Measurements from ENCODE around the gene TP53INP2. TPM values are rescaled to one million over a fixed set of nuclear protein-coding genes. Genes with fewer than 3 reads are reported as not detected.

Gene TP53INP2
- total and polyA plus RNA-seq, 9 of the 15 experiments (the other 6 are each of a cell fraction or from before 2014, with no cell fraction given) = 0.43 to 5.0 (median 1.3) TPM

GRCh38 chr20:34713194-34713943 lies 9.2 kb downstream of the TP53INP2 start (continued):
- TF ChIP-seq ZNF583 (CRISPR knock-in tag; IDR thresholded peaks at IDR 0.05) (no peak), ZNF77 (CRISPR knock-in tag; IDR thresholded peaks at IDR 0.05) (no peak), L3MBTL2 (IDR thresholded peaks at IDR 0.05) (no peak), TAF9B (IDR thresholded peaks at IDR 0.05; ENCODE audit: partially characterized antibody) (peak; percentile 82), ZBTB1 (CRISPR knock-in tag; IDR thresholded peaks at IDR 0.05; ENCODE audit: borderline replicate concordance, low read depth) (no peak), TRIM24 (IDR thresholded peaks at IDR 0.05) (peak; percentile 88 to 89), ZNF253 (CRISPR knock-in tag; conservative IDR thresholded peaks at IDR 0.05) (no peak), SNAPC5 (CRISPR knock-in tag; IDR thresholded peaks at IDR 0.05) (no peak), TAL1 (IDR thresholded peaks at IDR 0.05) (peak; percentile 93), RUNX1 (IDR thresholded peaks at IDR 0.05; ENCODE audit: low read depth) (0 out of 2 replicates have a peak, but pooled peaks have one; percentile 72), MXI1 (IDR thresholded peaks at IDR 0.05; ENCODE audit: low read depth, low read length) (peak; percentile 64), FOS (IDR thresholded peaks at IDR 0.05; ENCODE audit: extremely low read depth, insufficient read length) (peak; percentile 86), RAD21 (CRISPR knock-in tag; conservative IDR thresholded peaks at IDR 0.05 in 1 of 2, IDR thresholded peaks at IDR 0.05 in 1 of 2) (no peak), KDM2B (CRISPR knock-in tag; IDR thresholded peaks at IDR 0.05) (no peak), MTA2 (IDR thresholded peaks at IDR 0.05; ENCODE audit: low read depth) (peak; percentile 93), ZBTB5 (IDR thresholded peaks at IDR 0.05) (no peak), TEAD1 (CRISPR knock-in tag; IDR thresholded peaks at IDR 0.05) (peak in 1 of 2 experiments; percentile 76; a peak in 3 of 4 replicates), SMARCC2 (IDR thresholded peaks at IDR 0.05; ENCODE audit: low read depth) (peak; percentile 99), KLF16 (IDR thresholded peaks at IDR 0.05) (peak; percentile 83), ATF3 (IDR thresholded peaks at IDR 0.05) (peak; percentile 98), ATF3 (CRISPR knock-in tag; conservative IDR thresholded peaks at IDR 0.05) (peak; percentile 91), ATF1 (CRISPR knock-in tag; IDR thresholded peaks at IDR 0.05) (no peak), ATF1 (tag; IDR thresholded peaks at IDR 0.05) (peak; percentile 69)
- TF ChIP-seq, protein P1, sequence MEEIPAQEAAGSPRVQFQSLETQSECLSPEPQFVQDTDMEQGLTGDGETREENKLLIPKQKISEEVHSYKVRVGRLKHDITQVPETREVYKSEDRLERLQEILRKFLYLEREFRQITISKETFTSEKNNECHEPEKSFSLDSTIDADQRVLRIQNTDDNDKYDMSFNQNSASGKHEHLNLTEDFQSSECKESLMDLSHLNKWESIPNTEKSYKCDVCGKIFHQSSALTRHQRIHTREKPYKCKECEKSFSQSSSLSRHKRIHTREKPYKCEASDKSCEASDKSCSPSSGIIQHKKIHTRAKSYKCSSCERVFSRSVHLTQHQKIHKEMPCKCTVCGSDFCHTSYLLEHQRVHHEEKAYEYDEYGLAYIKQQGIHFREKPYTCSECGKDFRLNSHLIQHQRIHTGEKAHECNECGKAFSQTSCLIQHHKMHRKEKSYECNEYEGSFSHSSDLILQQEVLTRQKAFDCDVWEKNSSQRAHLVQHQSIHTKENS (CRISPR knock-in tag; IDR thresholded peaks at IDR 0.05) = no peak
- TF ChIP-seq, protein P2, sequence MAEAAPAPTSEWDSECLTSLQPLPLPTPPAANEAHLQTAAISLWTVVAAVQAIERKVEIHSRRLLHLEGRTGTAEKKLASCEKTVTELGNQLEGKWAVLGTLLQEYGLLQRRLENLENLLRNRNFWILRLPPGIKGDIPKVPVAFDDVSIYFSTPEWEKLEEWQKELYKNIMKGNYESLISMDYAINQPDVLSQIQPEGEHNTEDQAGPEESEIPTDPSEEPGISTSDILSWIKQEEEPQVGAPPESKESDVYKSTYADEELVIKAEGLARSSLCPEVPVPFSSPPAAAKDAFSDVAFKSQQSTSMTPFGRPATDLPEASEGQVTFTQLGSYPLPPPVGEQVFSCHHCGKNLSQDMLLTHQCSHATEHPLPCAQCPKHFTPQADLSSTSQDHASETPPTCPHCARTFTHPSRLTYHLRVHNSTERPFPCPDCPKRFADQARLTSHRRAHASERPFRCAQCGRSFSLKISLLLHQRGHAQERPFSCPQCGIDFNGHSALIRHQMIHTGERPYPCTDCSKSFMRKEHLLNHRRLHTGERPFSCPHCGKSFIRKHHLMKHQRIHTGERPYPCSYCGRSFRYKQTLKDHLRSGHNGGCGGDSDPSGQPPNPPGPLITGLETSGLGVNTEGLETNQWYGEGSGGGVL (CRISPR knock-in tag; IDR thresholded peaks at IDR 0.05) = no peak
